ENCODE results near the gene DOCK7.
"Not testable (repeated sequence)": the region's sequence is repeated elsewhere in the genome, so short reads cannot be mapped to it uniquely, and the experiment has no call there.

DOCK7 gene

GRCh38 chr1:62691062-62691844 is 3.1 kb upstream of the DOCK7 start:
- DNase-seq, result no peak

- DNase-seq, result no peak
These were observed 1.3 kb upstream of the DOCK7 start for GRCh38 chr1:62689524-62689923.

- DNase-seq, result no peak
These were observed 500 bp upstream of the DOCK7 start for GRCh38 chr1:62688687-62689085.

GRCh38 chr1:62687421-62687902 is 724 bp downstream of the DOCK7 start:
- DNase-seq, result peak; percentile 75

- DNase-seq, result no peak
These were observed 1.4 kb downstream of the DOCK7 start for GRCh38 chr1:62686822-62687221.

GRCh38 chr1:62685431-62685859 is 2.7 kb downstream of the DOCK7 start:
- DNase-seq, result no peak

- no peak for DNase-seq
These were observed 5.7 kb downstream of the DOCK7 start for GRCh38 chr1:62682531-62682930.

GRCh38 chr1:62680992-62681391 is 7.2 kb downstream of the DOCK7 start:
- not testable (repeated sequence) for DNase-seq

GRCh38 chr1:62677822-62678221 is 10.4 kb downstream of the DOCK7 start:
- DNase-seq, result not testable (repeated sequence)

- no peak for DNase-seq
These were observed 11.4 kb downstream of the DOCK7 start for GRCh38 chr1:62676611-62677356.

GRCh38 chr1:62673629-62674028 is 14.6 kb downstream of the DOCK7 start:
- DNase-seq, result no peak

- DNase-seq, result no peak
These were observed 16.2 kb downstream of the DOCK7 start for GRCh38 chr1:62672029-62672428.

- no peak for DNase-seq
These were observed 33.4 kb downstream of the DOCK7 start for GRCh38 chr1:62654744-62655143.

- DNase-seq, result no peak
These were observed 35.8 kb downstream of the DOCK7 start for GRCh38 chr1:62652387-62652786.

GRCh38 chr1:62643283-62643682 is 44.9 kb downstream of the DOCK7 start:
- no peak for DNase-seq

- no peak for DNase-seq
These were observed 50.6 kb downstream of the DOCK7 start for GRCh38 chr1:62637392-62638105.

GRCh38 chr1:62628506-62628905 is 59.7 kb downstream of the DOCK7 start:
- no peak for DNase-seq

- DNase-seq, result no peak
These were observed 62.8 kb downstream of the DOCK7 start for GRCh38 chr1:62625415-62625814.

- DNase-seq, result no peak
These were observed 66.3 kb downstream of the DOCK7 start for GRCh38 chr1:62621907-62622306.

GRCh38 chr1:62613890-62614289 is 74.3 kb downstream of the DOCK7 start:
- DNase-seq, result no peak

GRCh38 chr1:62613325-62613727 is 74.9 kb downstream of the DOCK7 start:
- DNase-seq, result no peak

- DNase-seq, result no peak
These were observed 75.4 kb downstream of the DOCK7 start for GRCh38 chr1:62612770-62613169.

- not testable (repeated sequence) for DNase-seq
These were observed 77.6 kb downstream of the DOCK7 start for GRCh38 chr1:62610588-62610987.
